GDM1 (cell line): ENCODE data around the gene EN1.

ENCODE experiments used
- DNase-seq: peaks from one replicate; lab custom pipeline; 2025; lab: John Stamatoyannopoulos, UW

Gene EN1

DNA sequence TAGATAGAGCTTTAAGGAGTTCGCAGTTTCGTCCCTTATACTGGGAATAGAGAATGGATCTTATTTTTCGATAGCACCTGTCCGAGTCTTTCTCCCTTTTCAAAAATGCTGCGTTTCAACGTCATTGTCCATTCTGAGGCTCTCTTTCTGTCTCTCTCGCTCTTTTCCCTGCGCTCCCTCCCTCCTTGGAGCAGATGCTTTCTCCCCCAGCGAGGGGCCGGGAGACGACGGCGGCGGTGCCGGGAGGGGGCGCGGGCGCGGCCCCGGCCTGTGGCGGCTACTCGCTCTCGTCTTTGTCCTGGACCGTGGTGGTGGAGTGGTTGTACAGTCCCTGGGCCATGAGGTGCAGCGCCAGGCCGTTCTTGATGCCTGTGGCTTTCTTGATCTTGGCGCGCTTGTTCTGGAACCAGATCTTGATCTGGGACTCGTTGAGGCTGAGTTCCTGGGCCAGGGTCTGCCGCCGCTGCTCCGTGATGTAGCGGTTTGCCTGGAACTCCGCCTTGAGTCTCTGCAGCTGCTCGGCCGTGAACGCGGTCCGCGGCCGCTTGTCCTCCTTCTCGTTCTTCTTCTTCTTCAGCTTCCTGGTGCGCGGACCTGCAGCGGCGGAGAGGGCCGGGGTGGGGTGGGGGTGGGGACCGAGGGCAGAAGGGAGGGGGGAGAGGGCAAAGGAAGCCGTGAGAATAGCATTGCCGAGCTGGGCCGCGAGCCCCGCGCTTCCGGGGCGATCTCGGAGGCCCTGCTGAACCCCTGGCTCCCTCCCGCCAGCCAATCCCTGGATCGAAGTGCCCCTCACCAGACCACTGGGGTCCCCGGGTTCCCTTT, 4.6 kb downstream of the EN1 start:
- DNase-seq, result no peak

DNA sequence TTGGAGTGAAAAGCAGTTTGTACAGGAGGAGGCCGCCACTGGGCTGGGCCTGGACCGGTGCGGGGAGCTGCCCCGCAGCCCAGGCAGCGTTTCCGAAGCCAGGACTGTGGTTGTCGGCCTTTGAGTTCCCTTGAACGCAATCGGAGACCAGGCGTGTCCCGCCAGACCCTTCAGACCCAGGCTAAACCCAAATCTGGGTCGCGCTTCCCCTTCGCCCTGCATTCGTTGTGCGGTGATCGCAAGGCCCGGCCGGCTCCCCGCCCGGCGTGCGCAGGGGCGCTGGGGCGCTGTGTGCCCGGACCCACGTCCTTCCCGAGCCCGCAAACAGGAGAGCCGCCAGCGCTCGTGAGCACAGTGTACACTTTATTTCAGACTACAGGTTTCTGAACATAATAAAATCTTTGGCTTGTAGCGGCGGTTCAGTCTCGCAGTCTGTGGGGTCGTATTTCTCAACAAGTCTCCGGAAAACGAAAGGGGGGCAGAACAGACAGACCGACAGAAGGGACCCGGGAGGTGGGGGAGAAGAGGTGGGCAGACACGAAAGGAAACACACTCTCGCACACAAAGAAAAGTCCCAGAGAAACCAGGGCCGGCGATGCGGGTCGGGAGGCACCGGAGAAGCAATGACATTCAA, 5.5 kb downstream of the EN1 start:
- no peak for DNase-seq

DNA sequence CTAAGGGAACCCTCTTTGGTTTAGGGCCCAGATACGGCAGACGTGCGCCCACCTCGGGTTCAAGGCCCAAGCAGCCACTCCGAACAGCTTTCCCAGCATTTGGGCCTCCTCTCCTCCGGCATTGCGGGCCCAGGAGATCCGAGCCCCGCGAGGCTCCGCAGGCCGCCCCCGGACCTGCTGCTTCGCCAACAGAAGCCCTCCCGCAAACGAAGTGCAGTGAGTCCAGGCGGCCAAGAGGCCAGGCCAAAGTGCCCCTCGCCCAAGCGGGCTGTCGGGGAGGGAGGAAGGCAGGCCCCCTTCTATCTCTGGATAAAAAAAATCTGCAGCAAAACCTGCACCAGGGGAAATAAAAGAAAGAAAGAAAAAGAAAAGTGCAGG, 6.0 kb downstream of the EN1 start:
- no peak for DNase-seq

- DNase-seq, result no peak
Observed at GRCh38 chr2:118838741-118839455, 8.6 kb downstream of the EN1 start.

DNA sequence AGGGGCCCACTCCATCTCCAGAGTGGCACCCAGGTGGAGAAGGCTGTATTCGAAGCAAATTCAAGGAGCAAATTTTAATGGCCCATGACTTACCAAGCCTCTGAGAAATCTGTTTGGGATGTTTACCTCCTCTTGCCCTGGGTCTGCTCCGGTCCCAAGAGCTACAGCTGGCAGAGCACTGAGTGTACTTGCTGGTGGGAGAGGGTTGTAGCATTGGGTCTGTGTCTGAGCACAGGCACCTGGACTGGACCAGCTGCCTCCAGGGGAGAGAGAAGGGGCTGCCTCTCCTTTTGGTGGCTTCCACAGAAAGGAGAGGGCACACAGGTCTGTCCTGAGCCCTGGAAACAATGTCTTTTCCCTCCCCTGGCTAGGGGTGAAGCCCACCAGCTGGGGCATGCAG, 9.8 kb downstream of the EN1 start:
- no peak for DNase-seq

- no peak for DNase-seq
Observed at GRCh38 chr2:118837067-118837466, 10.4 kb downstream of the EN1 start.

DNA sequence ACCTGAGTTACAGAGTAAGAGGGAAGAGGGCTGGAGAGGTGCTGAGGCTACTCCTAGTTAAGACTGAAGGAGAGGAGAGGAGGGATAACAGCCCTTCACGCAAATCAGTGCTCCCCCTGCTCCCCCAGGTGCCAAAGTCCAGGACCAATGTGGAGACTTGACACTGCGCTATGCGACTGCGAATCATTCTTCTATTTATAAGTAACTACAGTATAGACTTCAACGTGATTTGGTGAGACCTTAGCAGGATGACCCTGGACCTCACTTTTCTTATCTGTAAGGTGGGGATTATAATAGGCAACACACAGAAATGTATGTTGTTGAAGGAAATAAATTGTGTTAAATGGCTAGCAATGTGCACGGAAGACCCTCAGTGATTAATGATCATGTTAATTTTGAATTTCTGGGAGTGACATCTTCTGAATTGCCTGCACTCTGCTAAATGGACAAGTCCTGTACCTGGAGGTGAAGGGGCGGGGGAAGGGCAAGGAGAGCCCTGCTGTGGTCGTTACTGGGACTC, 11.0 kb downstream of the EN1 start:
- DNase-seq, result no peak

- DNase-seq, result no peak
Observed at GRCh38 chr2:118835746-118836410, 11.6 kb downstream of the EN1 start.

- DNase-seq, result no peak
Observed at GRCh38 chr2:118834901-118835745, 12.3 kb downstream of the EN1 start.

GRCh38 chr2:118834440-118834810, 13.0 kb downstream of the EN1 start:
- DNase-seq, result no peak

DNA sequence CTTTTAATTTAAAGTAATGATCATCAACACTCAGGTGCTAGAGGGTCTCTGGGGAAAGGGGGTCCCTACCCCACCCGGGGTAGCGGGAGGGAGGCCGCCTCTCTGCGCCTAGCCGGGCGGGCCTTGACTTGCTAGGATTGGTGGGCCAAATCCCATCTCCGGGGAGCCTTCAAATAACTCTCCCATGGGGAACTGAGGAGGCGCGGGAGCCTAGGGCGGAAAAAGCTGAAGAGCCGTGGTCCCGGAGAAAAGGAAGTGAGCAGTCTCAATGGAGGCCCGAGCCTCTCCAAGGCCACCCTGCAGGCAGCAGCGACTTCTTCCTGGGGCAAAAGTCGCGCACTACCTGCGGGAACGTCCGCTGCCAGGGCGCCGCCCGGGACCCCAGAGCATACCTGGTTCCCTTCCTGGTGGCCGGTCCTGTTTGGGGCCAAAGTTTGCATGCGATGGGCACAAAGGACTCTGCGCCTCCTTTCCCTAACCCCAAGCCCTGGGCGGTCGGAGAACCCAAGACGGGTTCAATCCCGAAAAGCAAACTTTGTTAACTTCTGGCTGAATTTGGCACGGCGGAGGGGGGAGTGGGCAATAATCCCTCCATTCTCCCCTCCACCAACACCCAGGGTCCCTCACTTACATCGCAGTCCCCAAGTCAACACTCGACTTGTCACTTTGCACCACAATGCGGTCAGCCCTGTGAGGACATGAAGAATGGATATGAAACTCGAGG, 13.6 kb downstream of the EN1 start:
- no peak for DNase-seq

DNA sequence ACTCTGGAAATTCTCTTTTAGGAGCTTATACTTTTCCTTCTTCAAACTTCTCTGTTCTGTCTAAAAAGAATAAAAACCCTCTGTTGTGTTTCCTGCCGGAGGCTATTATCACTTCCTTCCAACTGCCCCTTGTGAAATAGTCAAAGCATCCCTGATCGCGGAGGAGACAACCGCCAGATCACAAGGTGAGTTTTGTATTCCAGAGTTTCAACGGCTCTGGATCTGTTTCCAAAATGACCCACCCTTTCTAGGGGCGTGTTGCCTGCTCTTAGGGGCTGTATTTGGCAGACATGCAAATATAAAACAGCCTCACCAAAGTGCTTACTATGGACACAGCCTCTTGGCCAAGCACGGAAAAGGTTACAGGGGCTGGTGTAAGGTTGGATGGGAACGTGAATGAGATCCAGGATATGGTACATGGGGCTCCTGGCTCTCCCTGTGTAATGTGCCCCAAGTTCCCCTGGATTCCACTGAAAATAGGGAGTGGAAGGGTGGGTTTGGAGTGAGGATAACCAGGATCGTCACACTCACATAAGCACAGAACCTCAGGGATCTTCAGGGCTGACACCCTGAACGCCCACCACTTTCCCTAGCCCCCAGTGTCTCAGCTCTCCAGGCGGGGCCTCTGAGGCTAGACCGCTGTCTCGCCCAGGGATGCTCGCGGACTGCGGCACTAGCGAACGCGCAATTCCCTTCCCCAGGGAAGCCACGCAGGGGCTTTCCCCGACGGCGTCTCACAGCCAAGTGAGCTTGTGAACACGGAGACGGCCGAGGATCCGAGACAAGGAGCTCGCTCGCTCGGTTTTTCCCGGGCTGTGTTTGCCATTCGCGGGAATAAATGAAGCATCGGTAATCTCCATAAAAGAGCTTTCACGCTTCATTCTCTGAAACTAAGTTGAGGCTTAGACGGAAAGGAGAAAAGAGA, 14.4 kb downstream of the EN1 start:
- DNase-seq, result no peak

GRCh38 chr2:118832071-118832790, 15.2 kb downstream of the EN1 start:
- no peak for DNase-seq

DNA sequence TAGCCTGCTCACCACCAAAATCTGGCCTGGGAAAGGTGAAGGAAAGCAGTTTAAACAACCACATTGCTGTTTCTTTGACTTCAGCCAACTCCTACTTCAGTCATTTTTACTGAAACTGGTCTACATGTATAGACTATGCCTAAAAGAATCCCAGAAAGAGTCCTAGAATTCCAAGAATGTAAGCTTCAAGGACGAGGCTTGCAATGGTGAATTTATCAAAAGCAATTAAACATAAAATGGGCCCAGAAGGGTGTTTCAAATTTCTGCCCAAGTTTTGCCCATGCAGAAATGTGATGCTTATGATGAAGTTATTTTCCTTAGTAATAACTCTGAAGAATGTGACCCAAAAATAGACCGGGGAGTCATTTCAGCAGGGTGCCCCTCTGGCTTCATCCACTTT, 16.6 kb downstream of the EN1 start:
- no peak for DNase-seq

DNA sequence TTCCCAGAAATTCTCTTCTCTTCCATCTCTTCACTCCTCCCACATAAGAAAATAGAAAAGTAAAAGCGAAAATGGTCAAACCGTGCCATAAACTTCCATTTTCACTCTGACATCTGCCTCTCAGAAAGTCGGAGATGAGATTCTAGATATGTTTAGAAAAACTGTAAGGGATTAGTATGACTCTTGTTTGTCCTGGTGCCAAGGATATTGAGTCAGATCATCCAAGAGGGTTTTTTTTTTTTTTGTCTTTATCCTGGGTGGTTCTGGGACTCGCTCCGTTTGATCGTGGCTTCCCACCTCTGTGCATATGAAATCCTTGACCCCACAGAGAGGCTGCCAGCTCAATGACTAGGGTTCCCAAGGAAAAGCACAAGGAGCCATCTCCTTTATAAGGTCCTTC, 17.3 kb downstream of the EN1 start:
- no peak for DNase-seq

- DNase-seq, result no peak
Observed at GRCh38 chr2:118826093-118826492, 21.4 kb downstream of the EN1 start.

- no peak for DNase-seq
Observed at GRCh38 chr2:118823633-118824032, 23.8 kb downstream of the EN1 start.

DNA sequence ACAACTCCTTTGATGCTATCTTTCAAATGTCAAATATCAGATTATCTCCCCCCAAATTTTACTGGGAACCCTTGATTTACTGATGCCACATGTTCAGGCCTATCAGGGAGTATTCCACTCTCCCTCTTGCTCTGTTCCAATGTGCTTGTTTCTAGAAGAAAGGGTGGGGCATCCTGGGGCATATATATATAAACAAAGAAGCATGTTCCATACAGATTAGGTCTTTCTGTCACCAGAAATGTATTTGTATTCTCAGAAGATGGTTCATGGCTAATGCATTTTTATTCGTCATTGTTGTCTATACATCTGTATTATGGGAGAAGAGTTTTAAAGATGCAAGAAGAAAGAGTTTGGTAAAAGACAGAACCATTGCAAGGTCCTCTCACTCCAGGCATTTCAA, 24.9 kb downstream of the EN1 start:
- no peak for DNase-seq

- no peak for DNase-seq
Observed at GRCh38 chr2:118822015-118822414, 25.4 kb downstream of the EN1 start.
